Measurements from ENCODE around the gene CTBP2. TPM values are rescaled to one million over a fixed set of nuclear protein-coding genes. Genes with fewer than 3 reads are reported as not detected.

Gene CTBP2
- total RNA-seq, 1 donor from 2014 or later: 123 TPM

DNA sequence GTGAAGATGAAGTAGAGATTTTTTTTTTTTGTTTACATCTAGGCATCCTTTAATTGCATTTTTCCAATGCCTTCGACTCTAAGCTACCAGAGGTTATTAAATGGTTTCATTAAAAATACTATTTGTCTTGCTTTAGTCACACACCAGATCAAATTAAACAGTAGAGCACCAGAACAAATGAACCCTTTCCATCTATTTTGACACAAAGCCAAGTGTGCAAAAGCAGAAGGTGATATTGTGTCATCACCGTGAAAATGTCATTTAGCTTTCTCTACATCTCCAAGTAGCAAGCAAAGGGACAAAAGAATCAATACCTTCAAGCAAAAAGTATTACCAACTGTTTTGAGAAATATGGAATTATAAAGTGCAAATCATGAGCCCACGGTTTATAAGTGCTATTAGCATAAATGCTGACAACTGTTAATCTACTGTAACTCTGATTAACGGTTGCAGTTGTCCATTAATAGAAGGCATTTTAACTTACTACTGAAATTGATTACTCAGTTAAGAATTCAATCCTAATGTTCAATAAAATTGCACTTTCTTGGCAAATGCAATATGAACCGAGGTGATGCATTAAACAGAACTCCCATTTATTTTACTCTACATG lies 49.1 kb downstream of the CTBP2 start:
- DNase-seq (ENCODE audit: low read depth) (no peak), FAIRE-seq (no peak)
- H3K27me3 ChIP-seq (ENCODE audit: control insufficient read depth, insufficient read depth, low read length): no peaks in the 10 kb centered on the region
- no peak overlapping the region for H3K4me3 ChIP-seq (ENCODE audit: low read depth, low read length)
- H3K36me3 ChIP-seq (ENCODE audit: control insufficient read depth, insufficient read depth, low read length): peaks cover 20% of the 10 kb centered on the region
- no peak for TF ChIP-seq CTCF (IDR thresholded peaks at IDR 0.05; ENCODE audit: insufficient read depth, low read length, severe bottlenecking)

DNA sequence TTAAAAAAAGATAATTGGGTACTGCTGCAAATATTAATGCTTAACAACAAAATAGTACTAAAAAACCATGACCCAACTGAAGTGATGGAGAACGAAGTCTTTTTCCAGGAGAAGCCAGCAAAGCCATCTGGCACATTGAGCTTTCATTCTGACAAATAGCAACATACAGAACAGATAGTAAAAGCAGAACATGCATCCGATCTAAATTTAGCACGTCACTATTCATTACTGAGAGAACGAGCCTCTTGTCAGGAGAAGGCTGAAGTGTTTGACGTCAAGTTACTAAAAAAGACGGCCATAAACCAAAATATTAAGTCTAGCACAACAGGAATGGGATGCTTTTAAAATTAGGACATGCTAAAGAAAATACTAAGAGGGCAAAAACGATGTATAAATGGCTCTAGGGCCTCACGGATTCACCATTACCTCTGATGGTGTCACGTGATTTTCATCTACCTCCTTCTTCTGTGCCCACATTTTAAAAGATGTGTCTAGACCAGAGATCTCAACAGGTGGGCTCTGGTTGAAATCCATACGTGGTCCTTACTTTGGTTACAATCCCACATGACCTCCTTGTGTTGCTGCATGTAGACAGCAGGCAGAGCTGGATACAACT lies 52.3 kb downstream of the CTBP2 start:
- TF ChIP-seq CTCF (IDR thresholded peaks at IDR 0.05; ENCODE audit: insufficient read depth, low read length, severe bottlenecking): no peak
- peaks cover 20% of the 10 kb centered on the region for H3K36me3 ChIP-seq (ENCODE audit: control insufficient read depth, insufficient read depth, low read length)

GRCh38 chr10:125107166-125107949 lies 53.0 kb downstream of the CTBP2 start:
- H3K27me3 ChIP-seq (ENCODE audit: control insufficient read depth, insufficient read depth, low read length): no peaks in the 10 kb centered on the region
- no peak for TF ChIP-seq CTCF (IDR thresholded peaks at IDR 0.05; ENCODE audit: insufficient read depth, low read length, severe bottlenecking)
- DNase-seq (ENCODE audit: low read depth): no peak
- H3K4me3 ChIP-seq (ENCODE audit: low read depth, low read length): no peak overlapping the region
- FAIRE-seq: no peak
- peaks cover 20% of the 10 kb centered on the region for H3K36me3 ChIP-seq (ENCODE audit: control insufficient read depth, insufficient read depth, low read length)

More for the DNA sequence above, 52.3 kb downstream of the CTBP2 start:
- DNase-seq (ENCODE audit: low read depth): no peak
- Histone ChIP-seq H3K27me3 (ENCODE audit: control insufficient read depth, insufficient read depth, low read length) (no peaks in the 10 kb centered on the region), H3K4me3 (ENCODE audit: low read depth, low read length) (no peak overlapping the region)
- FAIRE-seq: no peak

- Histone ChIP-seq H3K36me3 (ENCODE audit: control insufficient read depth, insufficient read depth, low read length) (peaks cover 19% of the 10 kb centered on the region), H3K4me3 (ENCODE audit: low read depth, low read length) (no peak overlapping the region), H3K27me3 (ENCODE audit: control insufficient read depth, insufficient read depth, low read length) (no peaks in the 10 kb centered on the region)
- no peak for FAIRE-seq
- no peak for DNase-seq (ENCODE audit: low read depth)
- no peak for TF ChIP-seq CTCF (IDR thresholded peaks at IDR 0.05; ENCODE audit: insufficient read depth, low read length, severe bottlenecking)
Measured at GRCh38 chr10:125106586-125106985, 53.8 kb downstream of the CTBP2 start.

- FAIRE-seq (no peak), DNase-seq (ENCODE audit: low read depth) (no peak)
- H3K4me3 ChIP-seq (ENCODE audit: low read depth, low read length): no peak overlapping the region
- no peaks in the 10 kb centered on the region for H3K27me3 ChIP-seq (ENCODE audit: control insufficient read depth, insufficient read depth, low read length)
- peaks cover 20% of the 10 kb centered on the region for H3K36me3 ChIP-seq (ENCODE audit: control insufficient read depth, insufficient read depth, low read length)
- TF ChIP-seq CTCF (IDR thresholded peaks at IDR 0.05; ENCODE audit: insufficient read depth, low read length, severe bottlenecking): no peak
Measured at GRCh38 chr10:125105706-125106255, 54.6 kb downstream of the CTBP2 start.
